Ishikawa (cell line): ENCODE results near the gene ZFYVE9.

ENCODE experiments used
- CEBPB ChIP-seq: IDR thresholded peaks from 2 replicates; pipeline ENCODE4 v1.6.1; 2012
- CREB1 ChIP-seq: IDR thresholded peaks from 2 replicates; pipeline ENCODE4 v1.6.1; 2012; ENCODE audit warnings: low read depth
- EGR1 ChIP-seq: IDR thresholded peaks from 2 replicates; pipeline ENCODE4 v1.6.1; 2012
- EP300 ChIP-seq: IDR thresholded peaks from 2 replicates; pipeline ENCODE4 v1.6.1; 2012; ENCODE audit warnings: borderline replicate concordance
- FOXM1 ChIP-seq: IDR thresholded peaks from 2 replicates; pipeline ENCODE4 v1.6.1; 2012; ENCODE audit warnings: low read depth, borderline replicate concordance
- MAX ChIP-seq: IDR thresholded peaks from 2 replicates; pipeline ENCODE4 v1.6.1; 2012
- NFIC ChIP-seq: IDR thresholded peaks from 2 replicates; pipeline ENCODE4 v1.6.1; 2012
- RAD21 ChIP-seq: IDR thresholded peaks from 2 replicates; pipeline ENCODE4 v1.6.1; 2012; ENCODE audit warnings: low read depth
- REST ChIP-seq: IDR thresholded peaks from 2 replicates; pipeline ENCODE4 v1.6.1; 2012; ENCODE audit warnings: low read depth, mild to moderate bottlenecking
- TAF1 ChIP-seq: IDR thresholded peaks from 2 replicates; pipeline ENCODE4 v1.6.1; 2012; ENCODE audit warnings: low read depth, mild to moderate bottlenecking
- TCF12 ChIP-seq: IDR thresholded peaks from 2 replicates; pipeline ENCODE4 v1.6.1; 2012; ENCODE audit warnings: low read depth
- TEAD4 ChIP-seq: IDR thresholded peaks from 2 replicates; pipeline ENCODE4 v1.6.1; 2012
- USF1 ChIP-seq: IDR thresholded peaks from 2 replicates; pipeline ENCODE4 v1.6.1; 2012
- YY1 ChIP-seq: IDR thresholded peaks from 2 replicates; pipeline ENCODE4 v1.6.1; 2012; ENCODE audit warnings: low read depth
- ZBTB7A ChIP-seq: IDR thresholded peaks from 2 replicates; pipeline ENCODE4 v1.6.1; 2012; ENCODE audit warnings: low read depth

Gene ZFYVE9

DNA sequence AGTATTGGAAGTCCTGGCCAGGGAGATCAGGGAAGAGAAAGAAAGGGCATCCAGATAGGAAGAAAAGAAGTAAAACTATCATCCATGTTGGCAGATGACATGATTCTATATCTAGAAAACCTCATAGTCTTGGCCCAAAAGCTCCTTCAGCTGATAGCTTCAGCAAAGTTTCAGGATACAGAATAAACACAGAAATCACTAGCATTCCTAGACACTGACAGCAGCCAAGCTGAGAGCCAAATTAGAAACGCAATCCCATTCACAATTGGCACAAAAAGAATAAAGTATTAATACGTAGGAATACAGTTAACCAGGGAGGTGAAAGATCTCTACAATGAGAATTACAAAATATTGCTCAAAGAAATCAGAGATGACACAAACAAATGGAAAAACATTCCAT, 44.6 kb downstream of the ZFYVE9 start:
- TF ChIP-seq TAF1 = no peak
- TF ChIP-seq CEBPB = no peak
- TF ChIP-seq EGR1 = no peak
- no peak for TF ChIP-seq TCF12
- no peak for TF ChIP-seq NFIC
- no peak for TF ChIP-seq REST
- no peak for TF ChIP-seq TEAD4
- TF ChIP-seq YY1 = no peak
- TF ChIP-seq ZBTB7A = no peak
- TF ChIP-seq FOXM1 = no peak
- TF ChIP-seq USF1 = no peak
- no peak for TF ChIP-seq MAX
- no peak for TF ChIP-seq EP300
- no peak for TF ChIP-seq RAD21
- TF ChIP-seq CREB1 = no peak

- no peak for TF ChIP-seq FOXM1
- TF ChIP-seq TEAD4 = no peak
- TF ChIP-seq CEBPB = no peak
- no peak for TF ChIP-seq TAF1
- TF ChIP-seq NFIC = no peak
- no peak for TF ChIP-seq YY1
- TF ChIP-seq REST = no peak
- no peak for TF ChIP-seq USF1
- no peak for TF ChIP-seq RAD21
- no peak for TF ChIP-seq MAX
- no peak for TF ChIP-seq TCF12
- no peak for TF ChIP-seq EP300
- TF ChIP-seq EGR1 = no peak
- TF ChIP-seq CREB1 = no peak
- no peak for TF ChIP-seq ZBTB7A
These were observed 48.1 kb downstream of the ZFYVE9 start for GRCh38 chr1:52189898-52190480.

DNA sequence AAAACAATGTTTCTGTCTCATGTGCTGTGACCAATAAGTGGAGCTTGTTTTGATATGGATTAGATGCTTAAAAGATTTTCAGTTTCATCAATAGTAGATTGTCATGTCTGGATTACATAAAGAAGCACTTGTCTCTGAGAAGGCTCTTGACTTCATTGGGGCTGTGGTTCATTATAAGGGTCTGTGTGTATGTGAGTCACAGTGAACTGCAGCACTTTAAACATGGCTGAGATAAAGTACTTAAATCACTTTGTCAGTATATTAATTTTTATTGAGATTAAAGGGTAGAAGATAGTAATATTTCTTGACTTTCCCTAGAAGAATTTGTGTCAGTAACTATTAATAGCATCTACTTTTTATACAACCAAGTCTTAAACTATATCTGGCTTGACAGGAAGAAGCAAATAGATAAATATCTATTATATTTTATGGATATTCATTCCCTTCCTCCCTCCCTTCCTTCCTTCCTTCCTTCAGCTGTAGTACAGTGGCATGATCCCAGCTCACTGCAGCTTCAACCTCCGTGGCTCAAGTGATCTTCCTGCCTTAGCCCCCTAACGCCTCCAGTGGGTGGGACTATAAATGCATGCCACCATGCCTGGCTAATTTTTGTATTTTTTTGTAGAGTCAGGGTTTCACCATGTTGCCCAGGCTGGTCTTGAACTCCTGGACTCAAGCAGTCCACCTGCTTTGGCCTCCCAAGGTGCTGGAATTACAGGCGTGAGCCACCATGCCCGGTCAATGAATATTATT, 48.8 kb downstream of the ZFYVE9 start:
- no peak for TF ChIP-seq NFIC
- no peak for TF ChIP-seq TCF12
- no peak for TF ChIP-seq CREB1
- no peak for TF ChIP-seq CEBPB
- no peak for TF ChIP-seq ZBTB7A

DNA sequence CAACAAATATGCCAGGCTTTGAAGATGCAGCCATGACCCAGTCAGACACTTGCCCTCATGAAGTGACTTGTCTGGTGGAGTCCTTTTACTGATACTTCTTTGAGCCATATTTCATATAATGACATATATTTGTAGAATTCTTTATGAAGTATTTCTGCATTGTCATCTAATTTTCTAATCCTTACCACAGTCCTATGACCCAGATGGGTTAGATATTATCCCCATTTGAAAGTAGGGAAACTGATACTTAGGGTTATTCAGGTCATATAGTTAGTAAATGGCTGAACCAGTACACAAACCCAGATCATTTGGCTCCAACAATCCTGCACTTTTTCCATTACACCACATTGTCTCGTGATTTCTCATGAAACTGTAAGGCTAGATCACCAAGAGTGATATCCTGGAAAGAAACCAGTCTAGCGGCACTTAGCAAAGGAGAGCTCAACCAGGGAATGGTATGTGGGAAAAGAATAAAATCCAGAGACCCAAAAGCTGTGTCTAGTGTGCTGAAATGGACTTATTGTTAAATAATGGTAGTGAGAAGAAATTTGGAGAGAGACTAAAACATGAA, 49.6 kb downstream of the ZFYVE9 start:
- TF ChIP-seq TEAD4 = no peak
- TF ChIP-seq YY1 = no peak
- TF ChIP-seq TAF1 = no peak
- no peak for TF ChIP-seq CEBPB

- TF ChIP-seq RAD21 (no peak), TAF1 (no peak), TCF12 (no peak), FOXM1 (no peak), EP300 (no peak)
These were observed 50.1 kb downstream of the ZFYVE9 start for GRCh38 chr1:52192024-52192423.

DNA sequence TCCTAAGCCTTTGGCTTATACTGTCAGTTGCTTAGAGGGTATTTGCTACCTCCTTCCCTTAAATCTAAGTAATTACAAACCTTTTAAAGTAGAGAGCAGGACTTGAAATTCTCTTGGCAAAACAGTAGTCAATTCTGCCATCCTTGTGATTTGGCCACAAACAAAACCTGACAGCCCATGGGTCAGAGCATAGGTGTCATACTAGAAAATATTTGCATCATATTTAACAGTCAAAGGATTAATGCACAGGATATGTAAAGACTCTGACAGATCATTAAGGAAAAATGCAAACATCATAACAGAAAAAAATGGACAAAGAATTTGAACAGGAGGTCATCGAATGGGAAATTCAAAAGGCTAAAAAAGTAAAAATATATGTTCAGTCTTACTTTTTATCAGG, 50.5 kb downstream of the ZFYVE9 start:
- TF ChIP-seq REST (no peak), FOXM1 (no peak), TCF12 (no peak), EGR1 (no peak), MAX (no peak), TEAD4 (no peak), USF1 (no peak), TAF1 (no peak), NFIC (no peak)
